NOMO-1 treated with dmso at 0.1 percent for 144 hours (cell line): ENCODE measurements around the gene ZFP64.
"Not testable (repeated sequence)": the region's sequence is repeated elsewhere in the genome, so short reads cannot be mapped to it uniquely, and the experiment has no call there.

Experiments used
- DNase-seq: peaks from one replicate; lab custom pipeline; 2025; ENCODE audit not compliant: unreplicated experiment; lab: John Stamatoyannopoulos, UW

ZFP64 gene

DNA sequence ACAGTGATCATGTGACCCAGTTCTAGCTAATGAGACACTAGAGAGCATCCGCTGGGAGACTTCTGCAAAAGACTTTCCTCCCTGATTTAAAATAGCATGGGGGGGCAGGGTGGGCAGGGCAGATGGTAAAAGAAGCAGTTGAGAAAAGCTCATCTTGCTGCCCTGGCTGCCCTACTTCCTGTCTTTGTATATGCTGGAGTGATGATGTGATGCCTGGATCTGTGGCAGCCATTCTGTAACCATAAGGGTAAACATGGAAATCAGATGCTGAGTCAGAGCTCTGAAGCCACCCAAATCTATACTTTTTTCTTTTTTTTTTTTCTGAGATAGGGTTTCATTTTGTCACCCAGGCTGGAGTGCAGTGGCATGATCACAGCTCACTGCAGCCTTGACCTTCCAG, 25.4 kb downstream of the ZFP64 start:
- DNase-seq: no peak

DNA sequence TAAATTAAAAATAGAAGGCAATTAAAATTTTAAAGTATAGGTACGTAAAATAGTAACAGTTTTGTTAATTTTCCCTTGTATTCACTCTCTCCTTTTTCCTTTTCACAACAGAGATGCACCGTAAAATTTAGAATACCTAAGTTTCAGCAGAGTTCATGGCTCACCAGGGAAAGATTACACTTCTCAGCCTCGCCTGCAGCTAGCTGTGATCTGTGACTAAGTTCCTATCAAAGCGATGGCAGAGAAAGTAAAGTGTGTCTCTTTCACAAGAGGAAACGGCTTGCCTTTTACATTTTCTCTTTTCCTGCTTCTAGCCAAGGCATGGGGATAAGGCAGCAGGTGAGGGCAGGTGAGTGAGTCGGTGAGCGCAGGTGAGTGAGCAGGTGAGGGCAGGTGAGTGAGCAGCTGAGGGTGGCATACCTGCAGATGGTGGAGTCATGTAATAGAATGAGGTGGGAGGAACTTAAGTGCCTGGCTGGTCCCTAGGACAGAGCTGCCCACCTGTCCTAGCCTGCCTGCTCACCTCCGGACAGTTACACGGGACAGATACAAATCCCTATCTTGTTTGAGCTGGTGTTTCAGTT, 30.9 kb downstream of the ZFP64 start:
- no peak for DNase-seq

DNA sequence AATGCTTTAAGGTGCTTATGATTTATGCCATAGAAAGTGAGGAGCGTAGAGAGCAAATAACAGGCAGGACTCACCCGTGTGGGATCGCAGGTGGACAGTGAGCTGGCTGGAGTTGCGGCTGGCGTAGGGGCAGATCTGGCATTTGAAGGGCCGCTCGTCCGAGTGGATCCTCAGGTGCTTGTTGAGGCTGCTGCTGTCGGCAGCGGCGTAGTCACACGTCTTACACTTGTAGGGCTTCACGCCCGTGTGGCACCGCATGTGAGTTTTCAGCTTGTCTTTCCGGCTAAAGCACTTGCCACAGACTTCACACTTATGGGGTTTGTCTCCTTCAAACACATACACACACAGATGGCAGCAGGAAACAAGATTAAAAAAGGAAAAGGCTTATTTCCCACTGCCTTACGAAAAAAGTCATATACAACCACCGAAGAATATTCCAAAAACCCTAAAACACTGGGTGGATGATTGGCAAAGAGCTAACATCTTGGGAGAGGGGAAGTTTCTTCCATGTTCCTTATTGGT, 31.5 kb downstream of the ZFP64 start:
- no peak for DNase-seq

DNA sequence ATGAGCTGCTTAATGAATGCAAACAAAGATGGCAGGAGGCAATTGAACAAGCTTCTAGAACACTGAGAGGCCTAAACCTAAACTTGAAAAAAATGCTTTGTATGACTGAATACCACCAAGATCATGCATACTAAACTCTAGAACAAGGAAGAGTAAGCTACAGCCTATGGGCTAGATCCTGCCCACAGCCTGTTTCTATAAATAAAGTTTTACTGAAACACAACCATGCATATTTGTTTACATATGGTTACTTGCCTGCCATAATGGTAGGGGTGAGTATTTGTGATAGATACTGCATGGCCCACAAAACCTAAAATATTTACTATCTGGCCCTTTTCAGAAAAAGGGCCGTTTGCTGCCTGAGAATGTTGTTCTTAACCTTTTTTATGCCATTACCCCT, 37.0 kb downstream of the ZFP64 start:
- DNase-seq: no peak

DNA sequence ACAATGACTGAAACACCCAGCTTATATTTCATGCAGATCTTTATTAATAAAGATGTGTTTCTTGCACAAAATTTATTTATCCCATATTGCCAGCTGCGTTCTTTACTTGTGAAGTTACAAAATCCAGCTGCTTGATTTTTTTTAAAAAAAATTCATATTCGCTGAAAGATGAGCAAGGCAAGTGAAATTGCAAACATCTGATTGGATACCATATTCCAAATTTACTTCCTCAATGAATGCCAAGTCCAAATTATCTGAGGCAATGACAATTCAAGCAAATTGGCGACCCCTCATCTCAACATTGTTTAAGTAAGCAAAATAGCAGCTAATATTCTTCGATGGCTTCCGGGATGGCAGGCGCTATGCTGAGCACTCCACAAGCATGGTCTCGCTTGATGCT, 37.7 kb downstream of the ZFP64 start:
- DNase-seq: no peak

DNA sequence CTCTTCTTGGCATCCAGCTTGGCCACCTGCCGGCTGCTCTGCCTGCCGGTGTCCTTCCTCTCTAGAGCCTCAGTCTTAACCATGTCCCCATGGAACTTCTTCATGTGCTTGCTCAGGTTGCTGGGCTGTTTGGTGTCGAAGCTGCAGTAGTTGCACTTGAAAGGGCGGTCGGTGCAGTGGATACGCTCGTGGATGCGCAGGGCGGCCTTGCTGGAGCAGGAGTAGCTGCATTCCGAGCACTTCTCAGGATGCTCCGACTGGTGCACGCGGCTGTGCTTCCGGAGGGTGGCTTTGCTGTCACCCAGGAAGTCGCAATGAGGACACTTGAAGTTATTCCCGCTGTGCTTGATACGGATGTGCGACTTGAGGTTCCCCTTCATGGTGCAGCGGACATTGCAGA, 38.7 kb downstream of the ZFP64 start:
- DNase-seq: no peak

DNA sequence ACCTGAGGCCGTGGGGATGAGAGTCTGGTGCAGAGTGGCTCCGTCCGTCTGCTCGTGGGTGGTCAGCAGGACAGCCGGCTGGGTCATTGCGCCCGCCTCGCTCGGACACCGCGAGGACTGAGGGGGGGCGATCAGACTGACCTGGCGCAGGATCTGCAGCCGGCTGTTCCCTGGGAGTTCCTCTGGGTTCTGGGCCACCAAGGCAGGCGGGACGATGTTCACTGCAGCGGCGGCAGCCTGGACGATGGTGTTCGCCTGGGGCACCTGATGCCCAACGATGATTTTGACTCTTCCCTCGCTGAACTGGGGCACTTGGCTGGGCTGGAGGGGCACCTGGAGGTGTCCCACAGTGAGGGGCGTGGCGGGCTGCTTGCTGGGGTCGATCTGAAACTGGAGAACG, 39.2 kb downstream of the ZFP64 start:
- no peak for DNase-seq

DNA sequence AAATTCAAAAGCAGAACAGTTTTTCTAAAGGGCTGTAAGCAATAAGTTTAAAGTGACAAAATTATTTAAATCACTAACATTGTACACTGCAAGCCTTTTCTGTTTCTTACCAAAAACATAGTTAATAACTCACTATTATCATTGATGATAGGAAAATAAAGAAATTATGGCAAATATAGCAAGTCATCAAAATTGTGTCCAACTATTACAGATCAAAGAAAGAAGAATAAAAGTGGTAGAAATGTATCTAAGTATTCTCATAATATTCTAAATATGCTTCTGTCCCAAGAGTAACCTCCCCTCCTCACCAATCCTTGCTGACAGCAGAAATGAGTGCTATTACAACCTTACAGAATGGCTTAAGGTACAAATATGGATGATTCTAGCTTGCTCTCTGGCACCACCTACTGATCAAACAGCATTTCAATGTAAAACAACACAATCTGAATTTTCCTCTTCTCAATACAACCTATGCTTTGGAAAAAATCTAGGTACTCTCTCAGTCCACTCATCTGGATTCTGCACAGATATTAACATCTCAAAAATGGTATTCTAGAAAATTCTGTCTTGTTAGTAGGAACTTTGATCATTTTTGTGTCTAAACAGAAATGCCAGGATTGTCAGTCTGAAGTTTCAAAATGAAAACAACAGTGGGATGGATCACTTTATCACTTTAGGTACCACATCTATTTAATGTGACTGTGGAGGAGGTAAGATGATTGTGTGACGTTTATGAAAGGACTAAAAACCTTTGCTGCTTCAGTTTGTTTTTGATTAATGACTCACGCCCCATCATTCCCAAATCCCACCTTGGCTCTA, 40.9 kb downstream of the ZFP64 start:
- no peak for DNase-seq

DNA sequence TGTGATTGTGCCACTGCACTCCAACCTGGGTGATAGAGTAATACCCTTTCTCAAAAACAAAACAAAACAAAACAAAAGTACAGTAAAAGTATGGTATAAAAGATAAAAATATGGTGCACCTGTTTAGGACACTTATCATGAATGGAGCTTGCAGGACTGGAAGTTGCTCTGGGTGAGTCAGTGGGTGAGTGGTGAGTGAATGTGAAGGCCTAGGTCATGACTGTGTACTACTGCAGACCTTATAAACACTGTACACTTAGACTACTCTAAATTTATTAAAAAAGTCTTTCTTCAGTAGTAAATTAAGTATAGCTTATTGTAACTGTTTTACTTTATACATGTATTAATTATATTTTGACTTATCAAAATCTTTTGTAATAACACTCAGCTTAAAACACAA, 46.0 kb downstream of the ZFP64 start:
- DNase-seq: no peak

DNA sequence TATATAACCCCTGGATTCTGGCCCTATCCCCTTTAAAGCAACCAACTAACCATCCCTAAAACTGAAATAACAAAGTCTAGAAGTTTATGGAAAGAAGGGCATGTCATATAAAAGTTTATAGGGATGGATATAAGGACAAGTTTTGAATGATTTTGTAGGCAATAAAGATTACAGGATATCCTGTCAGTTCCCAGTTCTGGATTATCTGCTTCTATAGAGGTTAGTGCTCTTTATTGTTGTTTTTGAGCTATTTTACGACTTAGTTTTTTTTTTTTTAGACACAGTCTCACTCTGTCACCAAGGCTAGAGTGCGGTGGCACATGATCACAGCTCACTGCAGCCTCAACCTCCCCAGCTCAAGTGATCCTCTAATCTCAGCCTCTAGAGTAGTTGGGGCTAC, 48.3 kb downstream of the ZFP64 start:
- DNase-seq: no peak

DNA sequence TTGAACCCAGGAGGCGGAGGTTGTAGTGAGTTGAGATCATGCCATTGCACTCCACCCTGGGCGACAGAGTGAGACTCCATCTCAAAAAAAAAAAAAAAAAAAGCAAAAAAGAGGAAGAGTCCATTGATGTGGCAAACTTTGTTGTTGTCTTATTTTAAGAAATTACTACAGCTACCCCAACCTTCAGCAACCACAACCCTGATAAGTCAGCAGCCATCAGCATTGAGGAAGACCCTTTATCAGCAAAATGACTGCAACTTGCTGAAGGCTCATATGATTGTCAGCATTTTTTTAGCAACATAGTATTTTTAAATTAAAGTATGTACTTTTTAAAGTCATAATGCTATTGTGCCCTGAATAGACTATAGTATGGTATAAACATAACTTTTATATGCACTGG, 48.8 kb downstream of the ZFP64 start:
- DNase-seq: no peak

DNA sequence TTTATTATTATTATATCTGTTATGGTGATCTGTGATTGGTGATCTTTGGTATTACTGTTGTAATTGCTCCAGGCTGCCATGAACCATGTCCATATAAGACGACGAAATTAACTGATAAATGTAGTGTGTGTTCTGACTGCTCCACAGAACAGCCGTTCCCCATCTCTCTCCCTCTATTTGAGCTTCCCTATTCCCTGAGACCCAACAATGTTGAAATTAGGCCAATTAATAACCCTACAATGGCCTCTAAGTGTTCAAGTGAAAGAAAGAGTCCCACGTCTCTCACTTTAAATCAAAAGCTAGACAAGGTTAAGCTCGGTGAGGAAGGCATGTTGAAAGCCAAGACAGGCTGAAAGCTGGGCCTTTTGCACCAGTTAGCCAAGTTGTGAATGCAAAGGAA, 51.6 kb downstream of the ZFP64 start:
- DNase-seq: no peak

DNA sequence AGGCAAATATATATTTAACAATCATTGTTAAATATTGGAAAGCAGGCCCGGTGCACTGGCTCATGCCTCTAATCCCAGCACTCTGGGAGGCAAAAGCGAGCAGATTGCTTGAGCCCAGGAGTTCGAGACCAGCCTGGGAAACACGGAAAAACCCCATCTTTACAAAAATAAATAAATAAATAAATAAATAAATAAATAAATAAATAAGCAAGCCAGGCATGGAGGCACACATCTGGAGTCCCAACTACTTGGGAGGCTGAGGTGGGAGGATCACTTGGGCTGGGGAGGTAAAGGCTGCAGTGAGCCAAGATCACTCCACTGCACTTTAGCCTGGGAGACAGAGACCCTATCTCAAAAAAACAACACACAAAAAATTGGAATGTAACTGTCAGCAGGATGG, 53.7 kb downstream of the ZFP64 start:
- DNase-seq: no peak

DNA sequence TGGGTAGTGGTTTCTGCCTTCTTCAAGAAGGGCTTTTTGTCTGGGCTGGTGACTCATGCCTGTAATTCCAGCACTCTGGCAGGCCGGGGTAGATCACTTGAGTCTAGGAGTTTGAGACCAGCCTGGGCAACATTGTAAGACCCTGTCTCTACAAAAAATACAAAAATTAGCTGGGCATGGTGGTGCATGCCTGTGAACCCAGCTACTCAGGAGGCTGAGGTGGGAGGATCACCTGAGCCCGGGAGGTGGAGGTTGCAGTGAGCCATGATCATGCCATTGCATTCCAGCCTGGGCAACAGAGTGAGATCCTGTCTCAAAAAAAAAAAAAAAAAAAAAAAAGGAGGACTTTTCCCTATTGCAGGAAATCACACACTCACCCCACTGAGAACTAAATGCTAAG, 57.9 kb downstream of the ZFP64 start:
- DNase-seq: not testable (repeated sequence)

DNA sequence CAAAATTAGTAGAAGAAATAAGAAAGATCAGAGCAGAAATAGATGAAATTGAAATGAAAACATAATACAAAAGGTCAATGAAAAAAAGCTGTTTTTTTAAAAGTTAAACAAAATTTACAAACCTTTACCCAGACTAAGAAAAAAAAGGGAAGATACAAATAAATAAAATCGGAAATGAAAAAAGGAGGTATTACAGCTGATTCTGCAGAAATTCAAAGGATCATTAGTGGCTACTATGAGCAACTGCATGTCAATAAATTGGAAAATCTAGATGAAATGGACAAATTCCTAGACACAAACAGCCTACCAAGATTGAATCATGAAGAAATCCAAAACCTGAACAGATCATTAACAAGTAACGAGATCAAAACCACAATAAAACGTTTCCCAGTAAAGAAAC, 59.2 kb downstream of the ZFP64 start:
- DNase-seq: no peak

DNA sequence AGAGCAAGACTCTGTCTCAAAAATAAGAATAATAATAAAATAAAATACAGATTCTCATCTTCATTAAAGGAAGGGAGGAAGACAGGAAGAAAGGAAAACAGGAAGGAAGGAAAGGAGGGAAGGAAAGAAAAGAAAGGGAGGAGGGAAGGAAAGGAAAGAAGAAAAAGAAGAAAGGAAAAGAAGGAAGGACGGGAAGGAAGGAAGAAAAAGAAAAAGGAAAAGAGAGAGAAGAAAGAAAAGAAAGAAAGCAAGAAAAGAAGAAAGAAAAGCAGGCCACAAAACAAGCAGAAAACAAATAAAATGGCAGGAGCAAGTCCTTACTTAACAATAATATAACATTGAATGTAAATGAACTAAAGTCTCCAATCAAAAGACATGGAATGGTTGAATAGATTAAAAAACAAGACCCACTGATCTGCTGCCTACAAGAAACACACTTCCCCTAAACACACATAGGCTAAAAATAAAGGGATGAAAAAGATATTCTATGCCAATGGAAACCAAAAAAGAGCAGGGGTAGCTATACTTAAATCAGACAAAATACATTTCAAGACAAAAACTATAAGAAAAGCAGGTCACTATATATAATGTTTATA, 60.4 kb downstream of the ZFP64 start:
- no peak for DNase-seq

DNA sequence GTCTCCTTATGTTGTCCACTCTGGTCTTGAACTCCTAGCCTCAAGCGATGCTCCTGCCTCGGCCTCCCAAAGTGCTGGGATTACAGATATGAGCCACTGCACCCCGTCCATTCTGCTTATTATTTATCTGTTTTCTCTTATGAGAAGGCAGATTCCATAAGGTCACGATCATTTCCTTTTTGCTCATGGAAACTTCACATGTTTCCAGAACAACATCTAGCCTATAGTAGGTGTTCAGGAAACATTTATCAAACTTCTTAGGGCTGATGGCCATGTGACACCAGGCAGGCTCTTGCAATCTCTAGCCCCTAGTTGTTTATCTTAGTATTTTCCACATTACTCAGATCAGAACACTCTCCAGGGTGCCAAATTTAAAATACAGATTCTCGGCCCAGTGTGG, 61.2 kb downstream of the ZFP64 start:
- no peak for DNase-seq

DNA sequence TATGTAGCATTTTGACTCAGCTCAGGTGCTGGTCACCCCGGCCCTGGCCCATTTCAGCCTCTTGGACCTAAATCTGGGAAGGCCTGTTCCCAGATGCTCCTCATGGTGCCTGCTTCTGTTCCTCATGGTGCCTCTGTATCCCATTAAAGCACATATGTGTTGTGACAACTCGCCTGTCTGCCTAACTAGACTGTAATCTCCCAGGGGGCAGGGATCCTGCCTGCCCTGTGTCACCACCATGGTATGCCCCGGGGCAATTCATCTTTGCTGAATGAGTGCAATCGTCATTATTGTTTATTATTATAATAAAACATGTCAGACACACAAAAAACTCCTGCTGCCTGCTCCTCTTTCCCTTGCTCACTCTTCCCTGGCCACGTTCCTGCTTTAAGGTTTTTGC, 62.0 kb downstream of the ZFP64 start:
- no peak for DNase-seq

DNA sequence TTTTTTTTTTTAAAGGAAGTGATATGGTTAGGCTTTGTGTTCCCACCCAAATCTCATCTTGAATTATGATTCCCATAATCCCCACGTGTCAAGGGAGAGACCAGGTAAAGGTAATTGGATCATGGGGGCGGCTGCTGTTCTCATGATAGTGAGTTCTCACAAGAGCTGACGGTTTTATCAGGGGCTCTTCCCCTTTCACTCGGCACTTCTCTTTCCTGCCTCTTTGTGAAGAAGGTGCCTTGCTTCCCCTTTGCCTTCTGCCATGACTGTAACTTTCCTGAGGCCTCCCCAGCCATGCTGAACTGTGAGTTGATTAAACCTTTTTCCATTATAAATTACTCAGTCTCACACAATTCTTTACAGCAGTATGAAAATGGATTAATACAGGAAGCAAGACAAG, 64.3 kb downstream of the ZFP64 start:
- DNase-seq: peak; percentile 33

DNA sequence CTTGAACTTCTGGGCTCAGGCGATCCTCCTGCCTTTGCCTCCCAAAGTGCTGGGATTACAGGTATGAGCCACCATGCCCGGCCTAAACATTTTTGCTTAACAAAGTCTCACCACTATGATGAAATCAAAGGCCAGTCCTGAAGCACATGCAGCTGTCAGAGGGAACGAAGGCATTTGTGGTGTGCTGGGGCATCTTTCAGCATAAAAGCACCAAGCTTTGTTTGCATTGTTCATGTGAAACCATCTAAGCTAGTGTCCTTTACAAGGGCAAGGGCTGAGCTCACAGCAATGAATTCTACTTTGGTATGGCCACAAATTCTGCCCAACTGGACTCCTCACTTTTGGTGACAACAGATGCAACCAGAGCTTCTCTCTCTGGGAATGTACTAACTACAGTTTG, 66.8 kb downstream of the ZFP64 start:
- DNase-seq: no peak

DNA sequence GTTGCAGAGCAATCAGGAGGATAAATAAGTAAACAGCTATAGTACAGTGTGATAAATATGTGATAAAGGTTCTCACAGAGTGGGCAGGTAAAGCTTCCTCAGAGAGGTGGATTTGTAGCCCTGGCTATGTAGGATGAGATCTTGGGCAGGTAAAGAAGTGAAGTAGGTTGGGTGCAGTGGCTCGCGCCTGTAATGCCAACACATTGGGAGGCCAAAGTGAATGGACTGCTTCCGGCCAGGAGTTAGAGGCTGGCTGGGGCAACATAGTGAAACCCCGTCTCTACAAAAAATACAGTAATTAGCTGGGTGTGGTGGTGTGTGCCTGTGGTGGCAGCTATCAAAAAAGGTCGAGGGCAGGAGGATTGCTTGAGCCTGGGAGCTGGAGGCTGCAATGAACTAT, 72.9 kb downstream of the ZFP64 start:
- no peak for DNase-seq

DNA sequence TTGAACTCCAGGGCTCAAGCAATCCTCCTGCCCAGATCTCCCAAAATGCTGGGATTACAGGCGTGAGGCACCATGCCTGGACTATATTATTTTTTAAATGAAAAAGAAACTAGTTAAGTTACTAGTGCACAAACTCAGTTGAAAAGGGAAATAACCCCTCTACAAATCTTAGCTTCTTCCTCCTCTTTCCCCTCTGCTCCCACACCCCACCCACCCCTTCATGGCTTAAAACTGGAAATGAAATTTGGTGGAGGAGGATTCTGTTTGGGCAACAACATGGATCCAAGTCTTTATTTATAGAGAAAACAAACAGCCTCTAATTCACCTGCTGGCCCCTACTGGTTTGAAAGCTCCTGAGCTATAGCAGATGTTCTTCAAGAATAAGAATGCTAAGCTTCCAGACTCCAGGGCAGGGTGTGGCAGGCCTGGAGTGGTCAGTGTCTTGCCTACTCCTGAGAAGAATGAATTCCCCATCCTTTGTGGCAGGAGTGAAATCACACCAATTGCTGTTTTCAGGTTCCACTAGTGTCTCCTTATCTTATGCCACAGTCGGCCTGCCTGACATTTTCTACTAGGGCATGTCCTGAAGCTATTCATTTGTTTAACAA, 73.5 kb downstream of the ZFP64 start:
- DNase-seq: no peak
